Femur (tissue), 1 donor: ENCODE measurements around the gene SAMD3.
"Not testable (repeated sequence)": the region's sequence is repeated elsewhere in the genome, so short reads cannot be mapped to it uniquely, and the experiment has no call there.

Experiments used
- DNase-seq: peaks from one replicate; pipeline ENCODE4 v3.0.0-alpha.2; 2017

The SAMD3 gene

GRCh38 chr6:130222775-130223174 lies at the start of gene SAMD3:
TSS of gene SAMD3 (minus strand) at chr6:130222951. CDS start at chr6:130215273, 7,678 bp downstream.
- DNase-seq = no peak

- DNase-seq = no peak
Observed at GRCh38 chr6:130269969-130270635, 47.4 kb upstream of the SAMD3 start.

GRCh38 chr6:130265553-130265952 lies 42.8 kb upstream of the SAMD3 start:
- DNase-seq = not testable (repeated sequence)

- DNase-seq = no peak
Observed at GRCh38 chr6:130262008-130262407, 39.3 kb upstream of the SAMD3 start.

- not testable (repeated sequence) for DNase-seq
Observed at GRCh38 chr6:130261558-130261957, 38.8 kb upstream of the SAMD3 start.

- not testable (repeated sequence) for DNase-seq
Observed at GRCh38 chr6:130260614-130261241, 38.0 kb upstream of the SAMD3 start.

GRCh38 chr6:130260050-130260462 lies 37.3 kb upstream of the SAMD3 start:
- DNase-seq = not testable (repeated sequence)

- DNase-seq = no peak
Observed at GRCh38 chr6:130259557-130259956, 36.8 kb upstream of the SAMD3 start.

- DNase-seq = no peak
Observed at GRCh38 chr6:130259140-130259539, 36.4 kb upstream of the SAMD3 start.

- DNase-seq = no peak
Observed at GRCh38 chr6:130252527-130253237, 29.9 kb upstream of the SAMD3 start.

- DNase-seq = no peak
Observed at GRCh38 chr6:130245267-130245666, 22.5 kb upstream of the SAMD3 start.

- no peak for DNase-seq
Observed at GRCh38 chr6:130244728-130245127, 22.0 kb upstream of the SAMD3 start.

- no peak for DNase-seq
Observed at GRCh38 chr6:130240232-130240631, 17.5 kb upstream of the SAMD3 start.

GRCh38 chr6:130239755-130240154 lies 17.0 kb upstream of the SAMD3 start:
- DNase-seq = no peak

GRCh38 chr6:130233330-130233729 lies 10.6 kb upstream of the SAMD3 start:
- no peak for DNase-seq

GRCh38 chr6:130230531-130230930 lies 7.8 kb upstream of the SAMD3 start:
- DNase-seq = not testable (repeated sequence)

GRCh38 chr6:130229645-130230044 lies 6.9 kb upstream of the SAMD3 start:
- no peak for DNase-seq

GRCh38 chr6:130223508-130223907 lies 757 bp upstream of the SAMD3 start:
- DNase-seq = no peak

GRCh38 chr6:130218134-130218533 lies 4.6 kb downstream of the SAMD3 start:
- no peak for DNase-seq

GRCh38 chr6:130216620-130217019 lies 6.1 kb downstream of the SAMD3 start:
- DNase-seq = no peak

- DNase-seq = no peak
Observed at GRCh38 chr6:130215526-130215925, 7.2 kb downstream of the SAMD3 start.

GRCh38 chr6:130212215-130212874 lies 10.4 kb downstream of the SAMD3 start:
- DNase-seq = no peak

GRCh38 chr6:130211691-130212090 lies 11.1 kb downstream of the SAMD3 start:
- no peak for DNase-seq
